Measurements from ENCODE around the gene MICAL3.

GRCh38 chr22:17963015-17963414 is 61.3 kb downstream of the MICAL3 start:
- TF ChIP-seq POLR2AphosphoS5 (IDR thresholded peaks at IDR 0.05; ENCODE audit: borderline replicate concordance, low read depth, low read length) (no peak), EZH2 (IDR thresholded peaks at IDR 0.05) (no peak)
